Stimulated activated CD4-positive, alpha-beta T cell treated with anti-CD3 and anti-CD28 coated beads, Interleukin-1b, Interleukin-23, amount 100 ng/mL, for 4 hours (primary cell): ENCODE measurements around the gene TCERG1.

Experiments used
- DNase-seq, 2 donors: peaks; one replicate each; pipeline ENCODE4 v3.0.0-alpha.2; 2020; ENCODE audit warnings: low read depth in 2 of 2

TCERG1 gene

DNA sequence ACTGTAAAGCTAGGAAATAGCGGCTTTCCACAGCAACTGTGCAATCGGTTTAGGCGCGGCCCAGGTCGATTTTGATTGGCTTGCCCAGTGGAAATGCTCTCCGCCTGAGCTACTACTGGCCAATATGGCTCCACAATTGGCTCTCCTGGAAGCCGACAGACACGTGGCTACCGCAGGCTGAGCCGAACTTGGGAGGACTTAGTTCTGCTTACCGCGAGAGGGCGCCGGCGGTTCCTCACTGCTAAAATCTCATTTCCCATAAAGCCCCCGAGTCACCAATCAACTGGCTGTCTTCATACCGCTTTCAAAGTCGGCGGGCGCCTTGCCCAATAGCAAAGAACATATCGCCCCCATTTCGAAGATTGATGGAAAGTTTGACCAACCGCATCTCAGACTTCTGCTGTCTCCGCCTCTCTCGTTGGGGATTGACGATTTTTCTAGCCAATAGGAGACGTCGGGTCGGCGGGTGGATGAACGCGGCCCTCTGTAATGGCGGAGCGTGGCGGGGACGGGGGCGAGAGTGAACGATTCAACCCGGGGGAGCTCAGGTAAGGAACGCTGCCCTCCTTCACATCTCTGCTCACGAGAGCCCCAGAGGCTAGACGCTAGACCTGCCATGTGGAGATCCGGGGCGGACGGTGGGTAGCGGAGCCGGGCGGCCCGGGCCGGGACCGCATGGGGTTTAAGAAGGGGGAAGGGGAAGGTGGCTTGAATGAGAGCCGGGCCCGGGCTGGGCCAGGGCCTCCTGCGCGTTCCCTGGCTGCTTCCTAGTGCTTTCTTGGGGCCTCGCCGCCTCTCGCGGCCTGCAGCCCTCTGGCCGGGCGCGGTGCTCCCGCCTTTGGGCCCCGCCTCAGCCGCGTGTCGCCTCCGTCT lies at the start of gene TCERG1:
TCERG1 (plus strand) TSS at position 473 of the 873 bp plus-strand sequence; CDS start at position 490, 17 bp downstream.
- DNase-seq: peak; percentile 94 to 95

DNA sequence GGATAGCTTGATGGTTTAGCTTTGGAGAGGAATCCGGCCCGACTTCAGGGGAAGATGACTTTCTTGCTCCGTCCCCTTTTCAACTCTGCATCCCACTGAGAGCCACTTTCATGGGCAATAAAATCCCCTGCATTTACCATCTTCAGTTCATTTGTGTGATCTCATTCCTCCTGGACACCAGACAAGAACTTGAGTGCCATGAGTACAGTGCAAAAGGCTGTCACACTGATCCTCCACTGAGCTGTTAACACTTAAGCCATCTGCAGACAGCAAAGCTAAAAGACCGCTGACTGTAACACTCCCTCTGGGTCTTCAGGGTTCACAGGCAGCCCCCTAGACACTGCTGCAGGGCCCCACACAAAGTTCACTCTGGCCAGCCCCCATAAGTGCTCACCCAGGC lies 48.3 kb upstream of the TCERG1 start:
- no peak for DNase-seq

GRCh38 chr5:146399481-146399880 lies 47.7 kb upstream of the TCERG1 start:
- DNase-seq: no peak

DNA sequence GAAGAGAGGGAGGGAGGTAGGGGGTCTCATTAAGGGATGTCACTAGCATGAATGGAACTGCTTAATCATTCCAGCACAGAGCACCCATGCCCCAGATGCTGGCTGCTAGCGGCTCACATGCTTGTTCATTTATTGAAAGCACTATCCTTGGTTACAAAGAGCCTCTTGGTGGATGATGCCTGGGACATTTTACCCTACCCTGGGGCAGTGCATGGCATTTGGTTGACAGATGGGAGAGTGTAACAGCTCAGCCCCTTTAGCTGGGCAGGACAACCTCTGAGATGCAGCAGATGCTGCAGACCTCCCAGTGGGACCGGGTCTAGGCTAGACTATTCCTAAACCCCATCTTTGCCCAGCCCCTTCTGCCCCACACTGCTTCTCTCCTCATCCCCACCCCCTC lies 46.9 kb upstream of the TCERG1 start:
- no peak for DNase-seq

GRCh38 chr5:146401021-146401420 lies 46.1 kb upstream of the TCERG1 start:
- no peak for DNase-seq

DNA sequence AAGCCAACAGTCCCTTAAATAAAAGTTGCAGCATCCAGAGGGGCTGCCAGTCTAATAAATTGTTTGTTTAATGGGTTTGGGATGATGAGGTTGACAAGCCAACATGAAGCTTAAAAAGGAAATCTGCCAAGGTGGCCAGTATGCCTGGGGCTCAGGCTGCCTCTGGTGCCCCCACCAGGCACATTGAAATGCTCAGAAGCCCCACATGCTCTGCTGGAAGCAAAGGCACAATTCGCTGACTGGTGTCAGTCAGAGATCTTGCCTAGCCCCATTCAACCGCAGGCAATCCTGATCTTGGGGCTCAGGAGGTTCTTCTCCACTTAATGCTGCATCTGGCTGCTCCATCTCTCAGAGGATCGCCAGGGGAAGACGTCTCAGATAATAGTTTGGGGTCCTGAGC lies 44.2 kb upstream of the TCERG1 start:
- no peak for DNase-seq

- no peak for DNase-seq
Observed at GRCh38 chr5:146409054-146409671, 38.0 kb upstream of the TCERG1 start.

DNA sequence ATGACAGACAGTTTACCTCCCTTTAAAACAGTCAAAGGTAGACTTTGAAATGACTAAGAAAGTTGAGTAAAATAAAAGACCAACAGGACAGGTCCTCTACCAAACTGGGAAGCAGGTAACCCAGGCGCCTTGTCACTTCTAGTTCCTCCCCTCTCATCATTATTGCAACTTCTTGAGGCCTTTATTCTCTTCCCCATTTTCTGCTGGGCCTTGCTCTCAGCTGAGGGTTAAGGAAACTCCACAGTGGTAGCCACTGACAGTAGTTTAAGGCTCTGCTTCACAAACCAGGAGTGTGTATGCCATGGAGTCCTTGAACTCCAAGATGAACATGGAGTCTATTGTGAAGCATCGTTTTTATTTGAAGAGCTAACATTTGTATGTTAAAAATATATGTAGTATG lies 36.9 kb upstream of the TCERG1 start:
- no peak for DNase-seq

DNA sequence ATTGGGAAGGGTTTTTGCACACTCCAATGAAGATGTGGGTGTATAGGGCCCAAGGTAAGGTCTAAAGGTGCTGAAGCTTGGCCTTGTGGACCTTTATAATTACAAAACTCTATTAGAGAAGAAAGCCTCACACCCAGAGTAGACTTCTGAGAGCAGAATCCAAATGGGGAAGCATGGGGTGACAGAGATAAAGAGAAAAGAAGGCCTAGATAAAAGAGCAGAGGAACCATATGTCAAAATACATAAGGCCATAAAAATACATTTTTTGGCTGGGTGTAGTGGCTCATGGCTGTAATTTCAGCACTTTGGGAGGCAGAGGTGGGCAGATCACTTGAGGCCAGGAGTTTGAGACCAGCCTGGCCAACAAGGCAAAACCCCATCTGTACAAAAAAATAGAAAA lies 27.4 kb upstream of the TCERG1 start:
- no peak for DNase-seq

DNA sequence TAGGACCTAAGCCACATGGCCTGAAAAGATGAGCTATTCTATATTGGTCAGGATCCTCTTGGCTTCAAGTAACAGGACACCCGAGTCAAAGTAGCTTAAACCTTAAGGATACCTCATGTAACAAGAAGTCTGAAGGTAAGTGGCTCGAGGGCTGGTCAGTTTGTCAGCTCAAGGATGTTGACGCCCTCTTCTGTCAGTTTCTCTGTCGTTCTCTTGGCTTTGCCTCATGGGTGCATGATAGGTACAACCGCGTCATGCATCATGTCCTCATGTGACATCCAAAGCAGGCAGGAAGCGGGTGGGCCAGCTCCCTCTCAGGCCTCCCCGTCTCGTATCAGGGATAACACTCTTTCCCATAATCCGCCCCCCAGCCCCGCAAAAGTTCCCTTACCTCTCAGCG lies 22.1 kb upstream of the TCERG1 start:
- no peak for DNase-seq

- no peak for DNase-seq
Observed at GRCh38 chr5:146426305-146426704, 20.8 kb upstream of the TCERG1 start.

GRCh38 chr5:146426853-146427618 lies 20.1 kb upstream of the TCERG1 start:
- no peak for DNase-seq

DNA sequence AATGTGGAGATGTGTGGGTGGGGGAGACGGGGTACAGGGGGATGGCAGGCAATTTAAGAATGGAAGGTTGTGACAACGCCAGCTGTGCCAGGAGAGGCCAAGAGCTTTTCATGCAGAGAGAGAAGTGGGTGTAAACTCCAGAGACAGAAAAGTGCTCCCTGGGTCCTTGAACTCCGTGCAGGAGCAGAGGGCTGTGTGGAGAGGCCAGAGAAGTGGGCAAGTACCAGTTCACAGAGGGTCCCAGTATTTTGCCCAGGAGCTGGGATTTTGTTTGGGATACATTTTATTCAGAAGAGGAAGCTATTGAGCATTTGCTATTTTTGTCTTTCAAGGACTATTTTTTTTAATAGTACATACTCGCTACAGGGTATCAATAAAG lies 19.5 kb upstream of the TCERG1 start:
- no peak for DNase-seq

- no peak for DNase-seq
Observed at GRCh38 chr5:146428658-146429057, 18.5 kb upstream of the TCERG1 start.

DNA sequence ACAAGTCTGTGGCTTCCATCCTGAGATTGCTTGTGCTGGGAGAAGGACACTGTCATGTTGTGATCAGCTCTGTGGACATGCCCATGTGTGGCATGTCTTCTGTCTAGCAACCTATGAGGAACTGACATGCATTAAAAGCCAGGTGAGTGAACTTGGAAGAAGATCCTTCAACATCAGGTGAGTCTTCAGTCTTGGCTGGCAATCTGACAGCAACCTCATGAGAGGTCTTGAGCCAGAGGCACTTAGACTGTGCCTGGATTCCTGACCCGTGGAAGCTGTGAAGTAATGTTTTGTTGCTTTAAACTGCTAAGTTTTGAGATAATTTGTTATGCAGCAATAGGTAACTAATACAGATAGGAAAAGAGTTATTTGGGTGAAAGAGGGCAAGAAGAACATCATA lies 6.8 kb upstream of the TCERG1 start:
- no peak for DNase-seq

GRCh38 chr5:146440870-146441495 lies 6.2 kb upstream of the TCERG1 start:
- DNase-seq: no peak

DNA sequence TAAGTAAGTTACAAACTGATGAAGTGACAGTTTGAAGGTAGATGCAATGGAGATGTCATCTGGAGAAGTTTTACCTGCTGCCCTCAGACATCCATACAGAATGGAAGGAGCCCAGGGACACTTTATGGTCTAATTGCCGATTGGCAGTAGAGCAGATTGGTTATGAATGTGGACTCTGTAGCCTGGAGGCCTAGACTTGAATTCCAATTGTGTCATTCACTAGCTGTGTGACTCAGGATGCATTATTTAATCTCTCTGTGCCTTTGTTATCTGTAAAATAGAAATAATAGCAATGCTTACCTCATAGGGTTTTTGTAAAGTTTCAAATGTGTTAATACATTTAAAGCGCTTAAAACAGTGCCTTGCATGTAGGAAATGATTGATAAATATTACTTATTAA lies 5.2 kb upstream of the TCERG1 start:
- DNase-seq: no peak

DNA sequence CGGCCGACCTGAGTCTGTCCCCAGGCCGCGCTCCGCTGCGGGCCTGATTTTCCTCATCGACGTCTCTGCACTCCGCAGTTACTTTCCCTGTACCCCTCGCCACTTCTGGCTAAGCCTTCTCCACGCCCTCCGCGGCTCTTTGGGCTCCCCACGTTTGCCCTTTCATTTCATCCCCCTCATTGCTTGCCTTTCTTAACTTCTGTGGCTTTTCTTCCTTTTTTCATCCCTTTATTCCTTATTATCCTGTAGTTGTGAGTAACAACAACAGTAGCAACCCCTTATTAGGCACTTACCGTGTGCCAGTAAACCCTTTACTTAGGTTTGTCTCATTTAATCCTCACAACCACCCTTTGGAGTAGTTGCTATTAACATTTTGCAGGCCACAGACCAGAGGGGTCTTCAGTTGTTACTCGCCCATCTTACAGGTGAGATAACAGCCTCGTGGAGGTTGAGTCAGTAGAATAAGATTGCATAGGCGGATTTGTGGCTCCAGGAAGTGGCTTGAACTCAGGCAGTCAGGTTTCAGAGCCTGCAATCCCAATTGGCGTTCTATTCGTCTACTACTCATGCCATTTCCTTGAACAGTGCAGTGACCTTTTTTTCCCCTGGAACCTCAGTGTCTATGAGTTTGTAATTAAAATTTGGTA lies 724 bp downstream of the TCERG1 start:
- peak in 1 of 2 donors; percentile 12 for DNase-seq

DNA sequence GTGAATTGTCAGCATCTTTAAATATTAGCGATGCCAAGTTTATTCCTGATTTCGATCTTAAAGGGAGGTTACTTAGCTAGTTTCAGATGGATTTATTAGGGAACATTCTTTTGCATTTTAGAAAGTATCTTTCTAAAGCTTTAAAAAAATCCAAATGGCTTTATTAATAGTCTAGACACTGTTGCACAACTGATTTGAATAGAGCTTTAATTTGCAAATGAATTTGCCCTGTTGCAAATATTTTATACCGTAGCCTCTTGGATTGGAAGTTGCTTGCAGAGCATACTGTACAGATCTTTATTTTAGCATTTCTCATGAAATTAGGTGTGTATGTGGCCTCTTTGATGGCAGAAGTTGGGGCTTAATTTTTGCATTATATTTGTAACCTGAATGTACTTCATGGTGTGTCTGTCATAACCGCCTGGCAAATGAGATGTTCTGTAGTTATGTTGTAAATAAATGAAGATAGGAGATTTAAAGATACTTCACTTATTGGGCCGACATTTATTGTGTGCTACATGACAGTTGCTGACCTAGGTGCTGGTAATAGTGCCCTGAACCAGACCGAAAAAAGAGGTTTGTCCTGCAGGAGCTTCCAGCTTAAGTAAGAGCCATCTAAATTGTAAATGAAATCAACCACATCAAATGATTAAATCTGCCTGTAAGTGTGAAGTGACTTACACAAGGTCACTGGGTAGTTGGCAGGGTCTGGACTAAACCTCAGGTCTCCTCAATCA lies 1.8 kb downstream of the TCERG1 start:
- no peak for DNase-seq

DNA sequence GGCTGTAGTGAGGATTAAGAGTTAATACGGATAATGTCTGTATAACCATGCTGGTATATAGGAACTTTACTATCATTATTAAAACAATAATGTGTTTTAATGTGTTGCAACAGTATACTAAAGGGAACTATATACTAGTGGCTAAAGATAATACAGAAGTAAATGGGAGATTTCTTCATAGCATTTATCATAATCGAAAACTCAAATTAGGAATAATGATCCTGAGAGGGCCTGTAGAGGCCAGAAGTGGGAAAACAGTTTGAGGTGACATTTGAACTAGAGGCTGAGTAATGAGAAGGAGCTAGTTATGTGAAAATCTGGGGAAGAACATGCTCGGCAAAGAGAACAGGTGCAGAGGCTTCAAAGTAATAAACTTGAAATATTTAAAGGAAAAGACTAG lies 2.9 kb downstream of the TCERG1 start:
- no peak for DNase-seq

- no peak for DNase-seq
Observed at GRCh38 chr5:146451411-146451810, 4.3 kb downstream of the TCERG1 start.
